Caco-2 (cell line): Measurements from ENCODE around the gene ADORA1. TPM values are rescaled to one million over a fixed set of nuclear protein-coding genes. Genes with fewer than 3 reads are reported as not detected.

ENCODE experiments used
- BruUV-seq: library from RNA; stranded (reverse); fragments of 400-500 nt; replicated peaks from 2 replicates; lab custom pipeline; 2021; lab: Mats Ljungman, UMichigan
- CTCF ChIA-PET: fragments of 300-600 bp; sonication (Branson Sonifier 250); formaldehyde crosslinking; loops from one replicate; lab custom pipeline; 2022; ENCODE audit warnings: antibody characterized with exemption; lab: Charles Lee
- POLR2A ChIA-PET: fragments of 300-600 bp; sonication (Branson Sonifier 250); formaldehyde crosslinking; loops from one replicate; lab custom pipeline; 2022; ENCODE audit warnings: antibody characterized with exemption; lab: Charles Lee
- DNase-seq, 2 experiments: peaks; one replicate each; pipeline versions ENCODE4 v3.0.0 to v3.0.0-alpha.2; 2020 to 2022
- H3K27me3 ChIP-seq: replicated peaks from 2 replicates; pipeline ENCODE4 v1.6.0; 2011; ENCODE audit warnings: low read length; ENCODE audit not compliant: control insufficient read depth, insufficient read depth
- H3K36me3 ChIP-seq: 2 replicates; pipeline ENCODE4 v1.5.1; 2011; ENCODE audit warnings: low read length; ENCODE audit not compliant: control insufficient read depth, insufficient read depth
- H3K4me1 ChIP-seq: fragments of 250-450 bp; sonication (Bioruptor Pico); 2 replicates; pipeline ENCODE4 v1.5.1; 2020; ENCODE audit warnings: mild to moderate bottlenecking
- H3K4me3 ChIP-seq: 2 replicates; pipeline ENCODE4 v1.5.1; 2011; ENCODE audit warnings: low read depth, mild to moderate bottlenecking, control low read depth, low read length
- H3K9me3 ChIP-seq: fragments of 250-450 bp; sonication (Bioruptor Pico); 2 replicates; pipeline ENCODE4 v1.5.1; 2020; ENCODE audit warnings: mild to moderate bottlenecking, moderate library complexity
- H3K27ac Mint-ChIP-seq: one replicate; pipeline ENCODE4 v1.8.0; 2022; ENCODE audit warnings: mixed read lengths; ENCODE audit not compliant: unreplicated experiment
- H3K27me3 Mint-ChIP-seq: one replicate; pipeline ENCODE4 v1.8.0; 2022; ENCODE audit warnings: mixed read lengths; ENCODE audit not compliant: insufficient read depth, unreplicated experiment
- H3K36me3 Mint-ChIP-seq: one replicate; pipeline ENCODE4 v1.8.0; 2022; ENCODE audit warnings: mild to moderate bottlenecking, mixed read lengths; ENCODE audit not compliant: insufficient read depth, unreplicated experiment
- H3K4me1 Mint-ChIP-seq: one replicate; pipeline ENCODE4 v1.8.0; 2022; ENCODE audit warnings: low read depth, mixed read lengths; ENCODE audit not compliant: unreplicated experiment
- H3K4me3 Mint-ChIP-seq: one replicate; pipeline ENCODE4 v1.8.0; 2022; ENCODE audit warnings: mild to moderate bottlenecking, moderate library complexity, mixed read lengths; ENCODE audit not compliant: unreplicated experiment
- H3K9me3 Mint-ChIP-seq: one replicate; pipeline ENCODE4 v1.8.0; 2022; ENCODE audit warnings: mixed read lengths; ENCODE audit not compliant: unreplicated experiment
- intact Hi-C: fragments of 100-400 bp; cut with micrococcal nuclease; formaldehyde crosslinking; loops from one replicate; pipeline ENCODE4 v1.10.0; 2022; ENCODE audit not compliant: unreplicated experiment
- total RNA-seq: library from RNA; stranded (reverse); gene quantifications from 2 replicates; pipeline ENCODE4 v1.2.3, GENCODE V29; 2022
- TF ChIP-seq, protein P1 (sequence below), 2 experiments: fragments of 200-600 bp in 1 of 2; IDR thresholded peaks; 1 replicate in 1 of 2; 2 replicates in 1 of 2; pipeline versions ENCODE4 v1.5.1 to v1.8.0; 2011 to 2022; ENCODE audit warnings: antibody characterized with exemption in 1 of 2, control low read depth in 1 of 2, inconsistent platforms in 1 of 2, low read depth in 1 of 2, low read length in 1 of 2, mild to moderate bottlenecking in 1 of 2, moderate library complexity in 1 of 2; ENCODE audit not compliant: insufficient read depth in 1 of 2, severe bottlenecking in 1 of 2, unreplicated experiment in 1 of 2

Gene ADORA1
- total RNA-seq, 1 experiment from 2014 or later: 46.0 TPM

DNA sequence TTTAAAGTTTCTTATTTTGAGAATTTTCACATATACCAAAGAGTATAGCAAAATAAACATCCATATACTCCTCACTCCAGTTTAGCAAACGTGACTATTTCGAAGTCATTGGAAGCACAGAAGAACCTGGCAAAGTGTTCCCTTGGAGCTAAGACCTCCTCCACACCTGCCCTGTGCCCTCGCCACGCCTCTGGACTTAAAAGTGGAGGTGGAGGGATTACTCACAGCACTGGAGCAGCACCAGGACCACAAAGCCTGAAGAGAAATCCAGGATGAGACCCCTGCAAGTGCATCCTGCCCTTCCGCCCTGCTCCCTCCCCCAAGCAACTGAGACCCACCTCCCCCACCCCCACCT, 58.5 kb downstream of the ADORA1 start:
- CTCF ChIA-PET: no interaction called here
- H3K4me3 Mint-ChIP-seq: peak overlapping the region; percentile 76
- no peaks in the 10 kb centered on the region for H3K27me3 Mint-ChIP-seq
- no TSS peak for BruUV-seq
- intact Hi-C loops: no loop called here
- no peaks in the 10 kb centered on the region for H3K27me3 ChIP-seq
- H3K27ac Mint-ChIP-seq: peak overlapping the region; percentile 86
- H3K4me1 Mint-ChIP-seq: peaks cover 51% of the 10 kb centered on the region
- peaks cover 68% of the 10 kb centered on the region for H3K4me1 ChIP-seq
- H3K4me3 ChIP-seq: no peak overlapping the region
- DNase-seq: no peak
- TF ChIP-seq, protein P1, sequence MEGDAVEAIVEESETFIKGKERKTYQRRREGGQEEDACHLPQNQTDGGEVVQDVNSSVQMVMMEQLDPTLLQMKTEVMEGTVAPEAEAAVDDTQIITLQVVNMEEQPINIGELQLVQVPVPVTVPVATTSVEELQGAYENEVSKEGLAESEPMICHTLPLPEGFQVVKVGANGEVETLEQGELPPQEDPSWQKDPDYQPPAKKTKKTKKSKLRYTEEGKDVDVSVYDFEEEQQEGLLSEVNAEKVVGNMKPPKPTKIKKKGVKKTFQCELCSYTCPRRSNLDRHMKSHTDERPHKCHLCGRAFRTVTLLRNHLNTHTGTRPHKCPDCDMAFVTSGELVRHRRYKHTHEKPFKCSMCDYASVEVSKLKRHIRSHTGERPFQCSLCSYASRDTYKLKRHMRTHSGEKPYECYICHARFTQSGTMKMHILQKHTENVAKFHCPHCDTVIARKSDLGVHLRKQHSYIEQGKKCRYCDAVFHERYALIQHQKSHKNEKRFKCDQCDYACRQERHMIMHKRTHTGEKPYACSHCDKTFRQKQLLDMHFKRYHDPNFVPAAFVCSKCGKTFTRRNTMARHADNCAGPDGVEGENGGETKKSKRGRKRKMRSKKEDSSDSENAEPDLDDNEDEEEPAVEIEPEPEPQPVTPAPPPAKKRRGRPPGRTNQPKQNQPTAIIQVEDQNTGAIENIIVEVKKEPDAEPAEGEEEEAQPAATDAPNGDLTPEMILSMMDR (IDR thresholded peaks at IDR 0.05; ENCODE audit: insufficient read depth in 1 of 2, low read depth in 1 of 2, low read length in 1 of 2, severe bottlenecking in 1 of 2, unreplicated experiment in 1 of 2): no peak
- H3K9me3 ChIP-seq: peaks cover 5% of the 10 kb centered on the region; the same call in 1 of the 2 replicates
- H3K36me3 ChIP-seq: no peaks in the 10 kb centered on the region
- peaks cover 61% of the 10 kb centered on the region for H3K36me3 Mint-ChIP-seq
- POLR2A ChIA-PET: interaction anchor here (1.1 kb wide), 1 partner anchor 25 kb away, joined by 5 read pairs; no protein-coding TSS in a partner anchor
- peaks cover 10% of the 10 kb centered on the region for H3K9me3 Mint-ChIP-seq

- peaks cover 68% of the 10 kb centered on the region for H3K4me1 ChIP-seq
- H3K4me3 ChIP-seq: no peak within 1 kb of the TSS
- Mint-ChIP-seq H3K27ac (peak within 1 kb of the TSS; percentile 86), H3K36me3 (peaks cover 66% of the 10 kb centered on the region), H3K4me1 (peaks cover 56% of the 10 kb centered on the region), H3K27me3 (no peaks in the 10 kb centered on the region), H3K4me3 (peak within 1 kb of the TSS; percentile 76), H3K9me3 (peaks cover 10% of the 10 kb centered on the region)
- no peaks in the 10 kb centered on the region for H3K27me3 ChIP-seq
- CTCF ChIA-PET: no interaction called here
- H3K9me3 ChIP-seq: peaks cover 5% of the 10 kb centered on the region; the same call in 1 of the 2 replicates
- TF ChIP-seq, protein P1 (IDR thresholded peaks at IDR 0.05; ENCODE audit: insufficient read depth in 1 of 2, low read depth in 1 of 2, low read length in 1 of 2, severe bottlenecking in 1 of 2, unreplicated experiment in 1 of 2): no peak
- POLR2A ChIA-PET: interaction anchor here (0.6 to 2.6 kb wide), 3 partner anchors 8 to 24 kb away, joined by 4 to 7 read pairs (median 5); no protein-coding TSS in a partner anchor
- no peaks in the 10 kb centered on the region for H3K36me3 ChIP-seq
- DNase-seq: peak in 1 of 2 experiments; percentile 41
- intact Hi-C loops: no loop called here
- BruUV-seq: no TSS peak
These were observed 59.1 kb downstream of the ADORA1 start, which contains the start of gene CHI3L1 for GRCh38 chr1:203186446-203187303. Gene CHI3L1 (minus strand): TSS chr1:203186704. CDS start chr1:203186623, 81 bp downstream.

GRCh38 chr1:203187304-203187685, 59.8 kb downstream of the ADORA1 start:
- Mint-ChIP-seq H3K27ac (peak overlapping the region; percentile 86), H3K4me3 (peak overlapping the region; percentile 76), H3K4me1 (peaks cover 62% of the 10 kb centered on the region), H3K9me3 (peaks cover 10% of the 10 kb centered on the region), H3K27me3 (no peaks in the 10 kb centered on the region), H3K36me3 (peaks cover 61% of the 10 kb centered on the region)
- Histone ChIP-seq H3K4me3 (no peak overlapping the region), H3K36me3 (no peaks in the 10 kb centered on the region), H3K9me3 (peaks cover 5% of the 10 kb centered on the region; the same call in 1 of the 2 replicates), H3K4me1 (peaks cover 68% of the 10 kb centered on the region), H3K27me3 (no peaks in the 10 kb centered on the region)
- intact Hi-C loops: no loop called here
- BruUV-seq: TSS peak; percentile 51
- CTCF ChIA-PET: interaction anchor here (0.8 to 2.2 kb wide), 3 partner anchors 15 to 59 kb away, joined by 3 to 16 read pairs (median 4); partner anchors contain the start of gene ADORA1
- no peak for DNase-seq
- POLR2A ChIA-PET: interaction anchor here (2.6 kb wide), 1 partner anchor 8 kb away, joined by 7 read pairs; no protein-coding TSS in a partner anchor
- TF ChIP-seq, protein P1 (IDR thresholded peaks at IDR 0.05; ENCODE audit: insufficient read depth in 1 of 2, low read depth in 1 of 2, low read length in 1 of 2, severe bottlenecking in 1 of 2, unreplicated experiment in 1 of 2): no peak
